MG63 (cell line): ENCODE data around the gene NT5C1B. TPM values are rescaled to one million over a fixed set of nuclear protein-coding genes. Genes with fewer than 3 reads are reported as not detected.
"Not testable (repeated sequence)": the region's sequence is repeated elsewhere in the genome, so short reads cannot be mapped to it uniquely, and the experiment has no call there.

ENCODE experiments used
- DNase-seq: peaks from one replicate; pipeline ENCODE4 v3.0.0-alpha.2; 2020
- H3K27me3 ChIP-seq: fragments of 250-450 bp; sonication (Bioruptor Pico); 2 replicates; pipeline ENCODE4 v1.5.1; 2020; ENCODE audit warnings: mild to moderate bottlenecking, moderate library complexity
- H3K36me3 ChIP-seq: fragments of 250-450 bp; sonication (Bioruptor Pico); 2 replicates; pipeline ENCODE4 v1.5.1; 2020; ENCODE audit warnings: mild to moderate bottlenecking, moderate library complexity
- H3K4me3 ChIP-seq: fragments of 250-450 bp; sonication (Bioruptor Pico); 2 replicates; pipeline ENCODE4 v1.5.1; 2020; ENCODE audit warnings: mild to moderate bottlenecking, moderate library complexity
- H3K9me3 ChIP-seq: fragments of 250-450 bp; sonication (Bioruptor Pico); 2 replicates; pipeline ENCODE4 v1.5.1; 2020; ENCODE audit warnings: mild to moderate bottlenecking, moderate library complexity
- total RNA-seq: library from RNA; depleted of rRNA; stranded (reverse); fragments of >200 nt; shearing (Covaris generic); gene quantifications from 2 replicates; pipeline ENCODE4 v1.2.3, GENCODE V29; 2014; ENCODE audit warnings: low replicate concordance; rRNA removed

NT5C1B gene
- total RNA-seq, result not detected in 2 replicates

GRCh38 chr2:18589354-18589753 is at the start of gene NT5C1B:
TSS of gene NT5C1B (minus strand) at chr2:18589569. CDS start at chr2:18589468, 101 bp downstream.
- Histone ChIP-seq H3K36me3 (no peaks in the 10 kb centered on the region), H3K9me3 (no peaks in the 10 kb centered on the region), H3K27me3 (no peaks in the 10 kb centered on the region), H3K4me3 (no peak within 1 kb of the TSS)
- no peak for DNase-seq

DNA sequence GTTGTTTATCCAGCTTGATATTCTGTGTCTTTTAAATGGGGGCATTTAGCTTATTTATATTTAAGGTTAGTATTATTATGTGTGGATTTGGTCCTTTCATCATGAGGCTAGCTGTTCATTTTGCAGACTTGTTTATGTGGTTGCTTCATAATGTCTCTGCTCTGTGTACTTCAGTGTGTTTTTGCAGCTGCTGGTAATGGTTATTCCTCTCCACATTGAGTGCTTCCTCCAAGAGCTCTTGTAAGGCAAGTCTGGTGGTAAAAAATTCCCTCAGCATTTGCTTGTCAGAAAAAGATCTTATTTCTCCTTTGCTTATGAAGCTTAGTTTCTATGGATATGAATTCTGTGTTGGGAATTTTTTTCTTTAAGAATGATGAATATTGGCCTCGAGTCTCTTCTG is 47.8 kb upstream of the NT5C1B start:
- DNase-seq, result no peak
- peaks cover 19% of the 10 kb centered on the region for H3K9me3 ChIP-seq
- no peaks in the 10 kb centered on the region for H3K36me3 ChIP-seq
- H3K27me3 ChIP-seq, result no peaks in the 10 kb centered on the region
- H3K4me3 ChIP-seq, result no peak overlapping the region

- not testable (repeated sequence) for H3K27me3 ChIP-seq, H3K4me3 ChIP-seq, H3K36me3 ChIP-seq, DNase-seq
- peaks cover 21% of the 10 kb centered on the region for H3K9me3 ChIP-seq
Observed at GRCh38 chr2:18632699-18633098, 43.3 kb upstream of the NT5C1B start.

GRCh38 chr2:18630941-18631340 is 41.6 kb upstream of the NT5C1B start:
- Histone ChIP-seq H3K9me3 (peaks cover 16% of the 10 kb centered on the region), H3K36me3 (no peaks in the 10 kb centered on the region), H3K4me3 (no peak overlapping the region), H3K27me3 (no peaks in the 10 kb centered on the region)
- no peak for DNase-seq

DNA sequence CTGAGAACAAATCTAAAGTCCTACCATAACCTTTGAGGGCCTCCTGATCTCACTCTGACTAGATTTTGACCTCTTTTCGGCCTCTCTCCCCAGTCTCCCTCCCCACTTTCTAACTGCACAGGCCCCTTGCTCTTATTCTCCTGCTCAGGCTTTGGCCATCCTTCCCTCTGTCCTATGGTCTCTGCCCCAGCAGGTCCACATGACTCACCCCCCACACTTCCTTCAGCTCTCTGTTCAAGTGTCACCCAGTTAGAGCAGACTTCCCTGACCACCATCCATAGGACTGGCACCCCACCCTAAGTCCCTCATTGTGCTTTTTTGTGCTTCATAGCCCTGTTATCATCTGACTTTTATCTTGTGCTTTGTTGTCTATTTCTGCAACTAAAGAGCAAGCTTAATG is 41.2 kb upstream of the NT5C1B start:
- no peaks in the 10 kb centered on the region for H3K36me3 ChIP-seq
- peaks cover 16% of the 10 kb centered on the region; the same call in 1 of the 2 replicates for H3K9me3 ChIP-seq
- H3K4me3 ChIP-seq, result no peak overlapping the region
- peak; percentile 22 for DNase-seq
- H3K27me3 ChIP-seq, result no peaks in the 10 kb centered on the region

GRCh38 chr2:18630101-18630500 is 40.7 kb upstream of the NT5C1B start:
- H3K4me3 ChIP-seq, result no peak overlapping the region
- no peaks in the 10 kb centered on the region for H3K36me3 ChIP-seq
- no peak for DNase-seq
- H3K9me3 ChIP-seq, result peaks cover 16% of the 10 kb centered on the region; the same call in 1 of the 2 replicates
- H3K27me3 ChIP-seq, result no peaks in the 10 kb centered on the region

- no peak for DNase-seq
- Histone ChIP-seq H3K4me3 (no peak overlapping the region), H3K36me3 (no peaks in the 10 kb centered on the region), H3K27me3 (no peaks in the 10 kb centered on the region), H3K9me3 (0 out of 2 replicates have a peak, but pooled peaks cover under 1% of the 10 kb centered on the region)
Observed at GRCh38 chr2:18626958-18627650, 37.7 kb upstream of the NT5C1B start.

DNA sequence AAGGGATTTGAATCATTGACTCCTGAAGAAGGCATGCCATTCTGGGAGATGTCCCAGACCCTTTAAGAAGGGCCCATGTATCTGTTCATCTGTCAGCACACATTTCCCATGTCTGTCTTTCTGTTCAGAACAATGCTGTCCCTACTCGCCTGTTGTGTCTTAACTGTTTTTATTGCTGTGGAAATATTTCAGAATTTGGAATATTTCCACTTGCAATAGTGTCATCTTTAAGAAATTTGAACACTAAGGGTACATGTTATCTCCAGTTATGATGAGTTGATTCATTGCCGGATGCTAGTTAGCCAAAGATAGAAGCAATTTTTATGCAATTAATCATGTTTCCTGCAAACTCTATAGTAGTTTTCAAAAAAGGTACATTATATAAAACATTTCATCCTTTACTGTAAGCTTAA is 36.9 kb upstream of the NT5C1B start:
- H3K36me3 ChIP-seq, result no peaks in the 10 kb centered on the region
- DNase-seq, result no peak
- no peak overlapping the region for H3K4me3 ChIP-seq
- H3K9me3 ChIP-seq, result no peaks in the 10 kb centered on the region
- H3K27me3 ChIP-seq, result no peaks in the 10 kb centered on the region

DNA sequence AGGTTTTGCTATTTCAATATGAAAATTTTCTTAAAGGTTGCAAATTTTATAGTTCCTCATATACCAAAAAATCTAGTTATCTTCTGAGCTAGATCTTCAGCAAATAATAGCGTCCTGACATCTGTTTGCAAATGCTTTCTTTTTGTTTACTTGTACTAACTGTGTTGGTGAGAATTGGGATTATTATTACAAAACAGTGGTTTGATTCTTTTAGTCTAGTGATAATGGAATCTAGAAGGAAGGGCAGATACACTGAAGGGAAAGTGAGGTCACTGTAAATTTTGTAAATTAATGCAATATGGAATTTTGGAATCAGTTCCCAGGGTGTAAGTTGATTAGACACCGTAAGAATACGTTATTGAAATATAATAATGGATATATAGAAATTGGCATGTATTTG is 36.2 kb upstream of the NT5C1B start:
- Histone ChIP-seq H3K27me3 (no peaks in the 10 kb centered on the region), H3K9me3 (no peaks in the 10 kb centered on the region), H3K4me3 (no peak overlapping the region), H3K36me3 (no peaks in the 10 kb centered on the region)
- no peak for DNase-seq

DNA sequence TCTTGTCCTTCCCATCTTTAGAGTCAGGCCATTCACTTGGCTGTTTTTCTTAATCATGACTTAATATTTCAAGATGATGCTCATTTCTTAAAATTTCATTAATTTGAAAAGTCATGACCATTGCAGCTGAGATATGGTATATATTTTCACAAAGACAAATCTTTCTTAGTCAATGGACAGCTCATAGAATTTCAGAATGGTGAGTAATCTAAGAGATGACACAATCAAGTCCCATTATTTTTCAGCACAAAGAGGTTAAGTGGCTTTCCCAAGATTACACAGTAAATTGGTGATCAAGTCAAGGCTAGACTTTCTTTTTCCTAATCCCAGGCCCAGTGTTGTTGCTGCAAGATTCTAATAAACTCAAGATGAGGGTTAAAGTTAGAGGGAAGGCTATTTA is 34.4 kb upstream of the NT5C1B start:
- Histone ChIP-seq H3K9me3 (no peaks in the 10 kb centered on the region), H3K4me3 (no peak overlapping the region), H3K36me3 (no peaks in the 10 kb centered on the region), H3K27me3 (no peaks in the 10 kb centered on the region)
- no peak for DNase-seq

DNA sequence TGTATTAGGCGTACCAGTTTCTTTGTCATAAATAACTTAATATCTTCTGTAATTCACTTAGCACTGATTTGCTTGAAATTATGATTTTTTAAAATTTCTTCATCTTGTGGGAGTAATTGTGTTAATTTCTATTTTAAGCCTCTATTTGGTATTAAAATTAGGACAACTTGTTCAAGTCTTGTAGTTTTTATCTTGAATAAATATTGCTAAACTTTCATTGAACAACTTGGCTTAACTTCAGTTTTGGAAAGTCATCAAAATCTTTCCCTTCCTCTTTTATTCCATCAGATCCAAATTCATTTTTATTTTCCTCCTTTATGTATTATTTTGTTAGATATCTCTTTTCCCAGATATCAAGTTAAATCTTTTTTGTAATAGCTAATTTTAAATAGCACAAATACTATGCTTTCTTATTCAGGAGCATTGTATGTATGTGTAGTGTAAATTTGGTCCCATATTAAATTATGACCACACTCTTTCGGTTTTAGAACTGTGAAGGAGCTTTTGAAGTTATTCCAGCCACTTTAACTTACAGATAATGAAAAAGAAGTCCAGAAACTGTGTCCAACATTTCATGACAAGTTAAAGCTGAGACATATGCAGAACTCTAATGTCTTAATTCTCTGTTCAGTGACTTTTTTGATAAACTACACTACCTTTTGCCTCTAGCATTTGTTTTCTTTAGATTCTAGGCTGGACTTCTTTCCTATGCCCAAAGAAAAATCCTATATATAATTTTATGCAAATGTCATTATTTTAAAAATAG is 31.7 kb upstream of the NT5C1B start:
- H3K36me3 ChIP-seq, result no peaks in the 10 kb centered on the region
- DNase-seq, result no peak
- H3K4me3 ChIP-seq, result no peak overlapping the region
- no peaks in the 10 kb centered on the region for H3K27me3 ChIP-seq
- H3K9me3 ChIP-seq, result no peaks in the 10 kb centered on the region

- DNase-seq, result no peak
- no peaks in the 10 kb centered on the region for H3K9me3 ChIP-seq
- no peaks in the 10 kb centered on the region for H3K36me3 ChIP-seq
- H3K27me3 ChIP-seq, result no peaks in the 10 kb centered on the region
- H3K4me3 ChIP-seq, result no peak overlapping the region
Observed at GRCh38 chr2:18619091-18619490, 29.7 kb upstream of the NT5C1B start.

GRCh38 chr2:18614041-18614440 is 24.7 kb upstream of the NT5C1B start:
- no peak for DNase-seq
- Histone ChIP-seq H3K36me3 (no peaks in the 10 kb centered on the region), H3K9me3 (no peaks in the 10 kb centered on the region), H3K4me3 (no peak overlapping the region), H3K27me3 (no peaks in the 10 kb centered on the region)

- Histone ChIP-seq H3K9me3 (no peaks in the 10 kb centered on the region), H3K4me3 (no peak overlapping the region), H3K27me3 (no peaks in the 10 kb centered on the region), H3K36me3 (no peaks in the 10 kb centered on the region)
- no peak for DNase-seq
Observed at GRCh38 chr2:18612133-18612532, 22.8 kb upstream of the NT5C1B start.

DNA sequence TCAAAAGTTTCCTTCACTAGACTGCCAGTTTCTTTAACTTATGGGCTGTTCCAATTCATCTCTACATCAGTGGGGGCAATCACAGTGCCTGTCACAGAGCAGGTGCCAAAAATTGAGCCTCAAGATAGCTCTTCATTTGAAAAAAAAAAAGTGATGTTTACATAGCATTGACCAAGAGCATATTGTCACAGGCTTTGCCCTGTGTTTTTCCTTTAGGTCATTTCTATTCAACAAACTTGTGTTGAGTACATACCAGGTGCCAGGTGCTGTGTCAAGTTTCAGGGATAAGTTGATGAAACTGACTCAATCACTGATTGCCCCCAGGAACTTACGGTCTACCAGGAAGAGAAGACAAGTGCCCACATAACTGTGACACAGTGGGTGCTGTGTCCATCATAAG is 22.2 kb upstream of the NT5C1B start:
- no peaks in the 10 kb centered on the region for H3K9me3 ChIP-seq
- H3K36me3 ChIP-seq, result no peaks in the 10 kb centered on the region
- H3K4me3 ChIP-seq, result no peak overlapping the region
- DNase-seq, result no peak
- no peaks in the 10 kb centered on the region for H3K27me3 ChIP-seq

DNA sequence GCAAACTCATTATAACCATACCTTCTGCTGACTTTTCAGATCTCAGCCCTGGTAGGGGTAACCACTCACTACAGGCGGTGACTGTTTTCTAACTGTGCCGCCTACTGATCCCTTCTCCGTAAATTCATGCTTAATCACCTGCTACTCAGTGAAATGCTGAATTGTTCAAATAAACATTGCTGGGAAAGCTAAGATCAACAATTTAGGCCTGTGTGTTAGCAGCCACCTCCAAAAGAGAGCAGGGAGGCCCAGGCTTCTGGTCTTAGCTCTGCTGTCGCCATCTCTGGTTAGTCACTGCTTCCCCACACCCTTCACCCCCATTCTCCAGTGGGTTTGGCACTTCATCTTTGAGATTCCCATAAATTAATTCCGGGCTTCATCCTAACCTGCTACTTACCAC is 21.8 kb upstream of the NT5C1B start:
- Histone ChIP-seq H3K36me3 (no peaks in the 10 kb centered on the region), H3K27me3 (no peaks in the 10 kb centered on the region), H3K4me3 (no peak overlapping the region), H3K9me3 (no peaks in the 10 kb centered on the region)
- DNase-seq, result peak; percentile 74

DNA sequence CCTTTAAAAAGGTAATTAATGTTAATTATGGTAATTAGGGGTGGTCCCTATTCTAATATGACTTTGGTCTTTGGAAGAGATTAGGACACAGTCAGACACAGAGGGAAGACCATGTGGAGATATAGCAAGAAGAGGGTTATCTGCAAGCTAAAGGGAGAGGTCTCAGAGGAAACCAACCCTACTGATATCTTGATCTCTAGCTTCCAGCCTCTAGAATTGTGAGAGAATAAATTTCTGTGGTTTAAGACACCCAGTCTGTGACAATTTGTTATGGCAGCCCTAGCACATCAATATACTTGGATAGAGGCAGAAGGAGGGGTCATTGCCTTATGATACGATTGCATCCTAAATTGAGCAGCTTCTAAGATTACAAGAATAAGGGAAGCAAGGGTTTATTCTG is 21.3 kb upstream of the NT5C1B start:
- H3K9me3 ChIP-seq, result no peaks in the 10 kb centered on the region
- H3K4me3 ChIP-seq, result no peak overlapping the region
- no peak for DNase-seq
- no peaks in the 10 kb centered on the region for H3K27me3 ChIP-seq
- H3K36me3 ChIP-seq, result no peaks in the 10 kb centered on the region

DNA sequence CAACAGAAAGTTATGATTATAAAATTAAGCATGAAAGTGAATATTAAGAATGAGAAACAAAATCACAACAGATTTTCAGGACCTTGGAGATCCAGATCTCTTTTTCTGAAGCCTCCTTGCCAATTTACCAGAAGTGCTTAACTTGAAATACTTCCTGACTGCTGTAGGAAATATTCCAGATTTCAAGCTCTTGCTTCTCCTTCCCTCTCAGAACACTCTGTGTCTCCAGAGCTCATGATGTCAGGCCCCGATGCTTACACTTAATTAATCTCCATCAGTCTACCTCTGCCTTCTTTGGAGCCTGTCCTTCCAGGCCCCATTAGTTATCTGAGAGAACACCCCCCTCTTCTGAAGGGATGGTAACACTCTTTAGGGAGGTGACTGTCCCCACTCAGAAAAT is 20.7 kb upstream of the NT5C1B start:
- H3K4me3 ChIP-seq, result no peak overlapping the region
- H3K36me3 ChIP-seq, result no peaks in the 10 kb centered on the region
- no peak for DNase-seq
- no peaks in the 10 kb centered on the region for H3K27me3 ChIP-seq
- H3K9me3 ChIP-seq, result no peaks in the 10 kb centered on the region
